T-cell (primary cell): ENCODE results near the gene MCF2L. TPM values are rescaled to one million over a fixed set of nuclear protein-coding genes. Genes with fewer than 3 reads are reported as not detected.
A peak's percentile ranks its signal among the peaks of the same experiment; 100 is the strongest.

Source experiments
- ATAC-seq, 4 experiments: fragments of 200-7000 bp in 3 of 4; fragments of 150-1000 bp in 1 of 4; cut with Tn5 transposase; replicated peaks in 1 of 4; 1 replicate in 3 of 4; 2 replicates in 1 of 4; pipeline ENCODE4 v1.10.0; 2021; ENCODE audit warnings: moderate library complexity in 3 of 4, mild to moderate bottlenecking in 2 of 4, moderate number of reproducible peaks in 1 of 4
- CTCF ChIA-PET, 2 donors: fragments of 300-600 bp; sonication (Branson Sonifier 250); formaldehyde crosslinking; loops; one replicate each; lab custom pipeline; 2022; ENCODE audit warnings: antibody characterized with exemption in 2 of 2; lab: Charles Lee
- POLR2A ChIA-PET, 2 donors: fragments of 300-600 bp; sonication (Branson Sonifier 250); formaldehyde crosslinking; loops; one replicate each; lab custom pipeline; 2022; ENCODE audit warnings: antibody characterized with exemption in 2 of 2; lab: Charles Lee
- DNase-seq, 35 experiments: peaks; one replicate each; pipeline versions ENCODE4 v3.0.0 to v3.0.0-alpha.2; 2013 to 2023
- H3K27ac ChIP-seq: one replicate; pipeline ENCODE4 v1.5.1; 2013; ENCODE audit warnings: low read length
- H3K27me3 ChIP-seq, 2 experiments: replicated peaks in 1 of 2; 1 replicate in 1 of 2; 2 replicates in 1 of 2; pipeline versions ENCODE4 v1.6.1 to v1.7.0; 2013; ENCODE audit warnings: low read length in 1 of 2, mixed read lengths in 1 of 2; ENCODE audit not compliant: control insufficient read depth in 2 of 2, insufficient read depth in 2 of 2; ENCODE audit errors: extremely low read depth in 1 of 2
- H3K36me3 ChIP-seq, 2 donors: 1 replicate in 1 of 2; 2 replicates in 1 of 2; pipeline versions ENCODE4 v1.6.1 to v1.7.0; 2013; ENCODE audit warnings: low read length in 1 of 2; ENCODE audit not compliant: control insufficient read depth in 2 of 2, insufficient read depth in 1 of 2; ENCODE audit errors: extremely low read depth in 1 of 2
- H3K4me1 ChIP-seq, 2 experiments: 1 replicate in 1 of 2; 2 replicates in 1 of 2; pipeline versions ENCODE4 v1.6.1 to v1.7.0; 2013; ENCODE audit warnings: low read length in 2 of 2, mixed read lengths in 1 of 2; ENCODE audit not compliant: insufficient read depth in 2 of 2, control insufficient read depth in 1 of 2; ENCODE audit errors: extremely low read depth in 1 of 2
- H3K4me3 ChIP-seq, 2 donors: 1 replicate in 1 of 2; 2 replicates in 1 of 2; pipeline versions ENCODE4 v1.5.1 to v1.7.0; 2013; ENCODE audit warnings: mild to moderate bottlenecking in 2 of 2, low read length in 1 of 2, moderate library complexity in 1 of 2; ENCODE audit not compliant: control insufficient read depth in 1 of 2; ENCODE audit errors: extremely low read depth in 1 of 2
- H3K9me3 ChIP-seq: 2 replicates; pipeline ENCODE4 v1.7.0; 2013
- H3K27ac Mint-ChIP-seq, 2 donors: one replicate each; pipeline ENCODE4 v1.8.0; 2020 to 2021; ENCODE audit warnings: mild to moderate bottlenecking in 2 of 2, mixed read lengths in 2 of 2
- H3K27me3 Mint-ChIP-seq, 2 donors: one replicate each; pipeline ENCODE4 v1.8.0; 2021 to 2022; ENCODE audit warnings: mixed read lengths in 2 of 2
- H3K36me3 Mint-ChIP-seq: one replicate; pipeline ENCODE4 v1.8.0; 2021; ENCODE audit warnings: mixed read lengths
- H3K4me1 Mint-ChIP-seq, 3 donors: one replicate each; pipeline ENCODE4 v1.8.0; 2020 to 2022; ENCODE audit warnings: mixed read lengths in 3 of 3, mild to moderate bottlenecking in 1 of 3
- H3K4me3 Mint-ChIP-seq, 3 donors: one replicate each; pipeline ENCODE4 v1.8.0; 2020 to 2022; ENCODE audit warnings: mild to moderate bottlenecking in 3 of 3, mixed read lengths in 3 of 3, moderate library complexity in 3 of 3
- H3K9me3 Mint-ChIP-seq, 3 donors: one replicate each; pipeline ENCODE4 v1.8.0; 2020 to 2022; ENCODE audit warnings: mixed read lengths in 3 of 3
- WGBS: methylation state at CpG from one replicate; pipeline ENCODE4 v1.1.5; 2013; ENCODE audit warnings: missing lambda C conversion rate; ENCODE audit not compliant: insufficient coverage; 5-methylcytosine and 5-hydroxymethylcytosine counted together
- total RNA-seq, 35 experiments: library from RNA in 6 of 35; stranded (reverse) in 6 of 35; fragments of 120-200 nt in 1 of 35; gene quantifications; one replicate each; pipeline versions ENCODE4 v1.2.1 to v1.2.4 and lab custom pipeline; 2013 to 2026

MCF2L gene
- total RNA-seq, 5 donors from 2014 or later (not counting 1 experiment from before 2014, with no cell fraction given) = 18.2 to 30.0 (median 24.7) TPM

DNA sequence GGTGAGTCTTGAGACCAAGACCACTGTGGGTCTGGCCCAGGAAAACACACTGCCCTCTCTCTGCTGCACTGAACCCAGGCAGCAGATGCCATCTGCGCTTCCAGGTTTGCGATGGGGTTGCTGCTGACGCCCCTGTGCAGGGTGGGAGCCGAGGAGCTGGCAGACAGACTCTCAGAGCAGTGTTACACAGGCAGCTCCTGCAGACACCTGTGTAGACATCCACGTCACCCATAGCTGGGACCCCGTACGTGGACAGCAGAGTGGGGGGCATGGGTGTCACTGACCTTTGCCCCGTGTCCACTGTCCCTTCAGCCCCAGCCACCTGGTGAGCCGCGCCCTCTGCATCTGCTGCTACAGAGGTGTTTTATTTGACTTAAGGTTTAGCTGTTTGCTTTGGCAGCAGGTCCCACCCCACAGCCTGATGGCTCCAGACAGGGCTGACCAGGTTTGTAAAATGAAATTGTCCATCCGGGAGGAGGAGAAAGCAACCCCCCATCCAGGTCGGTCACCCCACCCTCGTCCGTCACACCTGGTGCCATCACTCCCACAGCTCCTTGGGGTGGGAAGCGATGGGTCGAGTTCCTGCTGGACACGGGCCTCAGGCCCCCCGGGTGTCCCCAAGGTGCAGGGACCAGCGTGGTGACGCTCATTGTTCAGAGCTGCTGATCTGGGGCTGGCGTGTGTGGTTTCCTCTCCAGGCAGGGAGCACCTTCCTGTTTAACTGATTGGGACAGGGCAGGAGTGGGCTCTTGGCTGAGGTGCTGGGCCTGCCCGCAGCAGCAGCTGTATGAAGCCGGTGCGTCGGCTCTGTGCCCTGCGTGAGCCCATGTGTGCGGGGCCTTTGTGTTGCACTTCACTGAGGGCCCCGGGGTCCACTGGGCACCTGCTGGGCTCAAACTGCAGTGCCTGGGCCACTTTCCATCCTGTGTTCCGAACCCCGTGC is 28.4 kb downstream of the MCF2L start:
- peaks cover 0 to 9% of the 10 kb centered on the region in 2 experiments for H3K4me1 ChIP-seq
- no peak overlapping the region for H3K27ac ChIP-seq
- CTCF ChIA-PET = no interaction called here
- WGBS = 71% methylated on average over 22 of the region's 30 CpGs
- Mint-ChIP-seq H3K27ac (no peak overlapping the region), H3K4me1 (peaks cover 12 to 16% (median 12%) of the 10 kb centered on the region in 3 donors), H3K36me3 (peaks cover 2% of the 10 kb centered on the region), H3K9me3 (no peaks in the 10 kb centered on the region), H3K27me3 (peaks cover 0 to 2% of the 10 kb centered on the region in 2 donors), H3K4me3 (no peak overlapping the region)
- H3K27me3 ChIP-seq = peaks cover 0 to 23% of the 10 kb centered on the region in 2 experiments
- H3K4me3 ChIP-seq = no peak overlapping the region
- POLR2A ChIA-PET = no interaction called here
- ATAC-seq = no peak
- H3K9me3 ChIP-seq = no peaks in the 10 kb centered on the region
- DNase-seq = no peak
- H3K36me3 ChIP-seq = no peaks in the 10 kb centered on the region

DNA sequence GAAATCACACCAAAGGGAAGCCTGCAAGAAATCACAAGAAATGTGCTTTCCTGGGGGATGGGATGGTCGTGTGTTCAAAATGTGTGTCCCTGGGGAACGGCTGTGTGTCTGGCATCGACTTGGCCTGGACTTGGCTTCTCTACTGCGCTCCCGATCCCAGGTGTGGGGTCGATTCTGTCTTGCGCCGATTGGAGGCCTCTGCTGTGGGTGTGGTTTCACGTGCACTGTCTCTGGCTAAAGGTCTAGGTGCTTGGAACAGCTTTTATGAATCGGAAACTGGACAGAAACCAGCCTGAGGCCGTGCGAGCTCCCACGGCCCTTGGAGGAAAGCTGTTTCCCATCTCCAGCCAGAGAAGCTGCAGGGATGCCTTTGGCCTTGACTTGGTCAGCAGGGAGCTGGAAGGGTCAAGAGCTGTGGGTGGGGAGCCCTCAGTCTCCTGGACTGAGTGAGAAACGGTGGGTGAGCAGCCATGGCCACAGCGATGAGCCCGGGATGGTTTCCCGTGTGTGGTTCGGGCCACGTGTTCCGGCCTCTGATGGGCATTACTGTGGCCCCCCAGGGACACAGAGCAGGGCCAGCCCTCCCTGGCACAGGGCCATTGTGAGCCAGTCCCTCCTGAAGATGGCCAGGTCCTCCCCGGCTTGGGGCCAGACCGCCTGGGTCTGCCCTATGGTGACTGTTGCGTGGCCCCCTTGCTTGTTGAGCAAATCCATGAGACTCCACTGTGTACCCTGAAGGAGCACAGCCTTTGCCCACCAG is 29.7 kb downstream of the MCF2L start:
- H3K27ac ChIP-seq = no peak overlapping the region
- H3K36me3 Mint-ChIP-seq = peaks cover 2% of the 10 kb centered on the region

GRCh38 chr13:112999414-113000177 is 30.6 kb downstream of the MCF2L start:
- no peak for DNase-seq

More for the DNA sequence above, 29.7 kb downstream of the MCF2L start:
- peaks cover 0 to 28% of the 10 kb centered on the region in 2 experiments for H3K27me3 ChIP-seq
- DNase-seq (no peak), ATAC-seq (no peak)
- peaks cover 0 to 2% of the 10 kb centered on the region in 2 donors for H3K27me3 Mint-ChIP-seq
- peaks cover 11 to 18% (median 18%) of the 10 kb centered on the region in 3 donors for H3K4me1 Mint-ChIP-seq
- H3K36me3 ChIP-seq = no peaks in the 10 kb centered on the region
- no peaks in the 10 kb centered on the region for H3K9me3 ChIP-seq
- H3K9me3 Mint-ChIP-seq = no peaks in the 10 kb centered on the region
- 86% methylated on average over 23 of the region's 23 CpGs for WGBS
- H3K27ac Mint-ChIP-seq = no peak overlapping the region
- H3K4me3 Mint-ChIP-seq = no peak overlapping the region
- POLR2A ChIA-PET = no interaction called here
- H3K4me3 ChIP-seq = no peak overlapping the region
- CTCF ChIA-PET = no interaction called here
- H3K4me1 ChIP-seq = peaks cover 0 to 9% of the 10 kb centered on the region in 2 experiments

DNA sequence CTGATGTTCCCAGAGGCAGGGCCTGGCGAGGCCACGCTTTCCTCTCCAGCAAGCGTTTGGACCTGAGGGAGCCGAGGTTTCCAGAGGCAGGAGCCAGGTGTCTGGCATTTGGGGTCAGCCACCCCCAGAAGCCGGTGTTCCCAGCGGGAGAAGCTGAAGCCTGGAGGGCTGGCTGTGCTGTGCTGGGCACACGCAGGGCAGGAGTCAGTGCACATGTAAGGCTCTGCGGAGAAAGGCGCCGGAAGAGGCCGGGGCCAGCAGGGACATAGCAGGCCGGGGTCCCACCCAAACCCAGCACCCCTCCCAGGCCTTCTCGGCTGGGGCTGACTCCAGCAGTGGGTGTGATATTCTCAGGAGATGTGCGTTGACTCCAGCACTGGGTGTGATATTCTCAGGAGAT is 31.6 kb downstream of the MCF2L start:
- no peaks in the 10 kb centered on the region for H3K9me3 ChIP-seq
- H3K9me3 Mint-ChIP-seq = no peaks in the 10 kb centered on the region
- H3K36me3 Mint-ChIP-seq = peaks cover 9% of the 10 kb centered on the region
- H3K4me3 Mint-ChIP-seq = peak overlapping the region in 1 of 3 donors; percentile 39
- peaks cover 19 to 22% (median 20%) of the 10 kb centered on the region in 3 donors for H3K4me1 Mint-ChIP-seq
- H3K27me3 Mint-ChIP-seq = peaks cover 0 to 2% of the 10 kb centered on the region in 2 donors
- ChIA-PET CTCF (no interaction called here), POLR2A (no interaction called here)
- H3K4me3 ChIP-seq = no peak overlapping the region
- DNase-seq (no peak), ATAC-seq (no peak)
- H3K27ac Mint-ChIP-seq = no peak overlapping the region
- H3K27ac ChIP-seq = no peak overlapping the region
- WGBS = 78% methylated on average over 9 of the region's 14 CpGs
- H3K27me3 ChIP-seq = peaks cover 0 to 28% of the 10 kb centered on the region in 2 experiments
- no peaks in the 10 kb centered on the region for H3K36me3 ChIP-seq
- H3K4me1 ChIP-seq = peaks cover 0 to 11% of the 10 kb centered on the region in 2 experiments

More at GRCh38 chr13:112999414-113000177, 30.6 kb downstream of the MCF2L start:
- Histone ChIP-seq H3K4me1 (peaks cover 0 to 9% of the 10 kb centered on the region in 2 experiments), H3K27me3 (peaks cover 0 to 28% of the 10 kb centered on the region in 2 experiments), H3K4me3 (no peak overlapping the region), H3K27ac (no peak overlapping the region), H3K36me3 (no peaks in the 10 kb centered on the region), H3K9me3 (no peaks in the 10 kb centered on the region)
- H3K36me3 Mint-ChIP-seq = peaks cover 9% of the 10 kb centered on the region
- H3K4me1 Mint-ChIP-seq = peaks cover 10 to 18% (median 18%) of the 10 kb centered on the region in 3 donors
- POLR2A ChIA-PET = no interaction called here
- H3K4me3 Mint-ChIP-seq = peak overlapping the region in 1 of 3 donors; percentile 39
- WGBS = 89% methylated on average over 27 of the region's 32 CpGs
- CTCF ChIA-PET = no interaction called here
- no peak overlapping the region for H3K27ac Mint-ChIP-seq
- H3K27me3 Mint-ChIP-seq = peaks cover 0 to 2% of the 10 kb centered on the region in 2 donors
- no peak for ATAC-seq
- no peaks in the 10 kb centered on the region for H3K9me3 Mint-ChIP-seq

- Mint-ChIP-seq H3K4me3 (peak overlapping the region in 2 of 3 donors; percentile 28 to 64), H3K9me3 (no peaks in the 10 kb centered on the region), H3K36me3 (peaks cover 9% of the 10 kb centered on the region), H3K4me1 (peaks cover 21 to 26% (median 22%) of the 10 kb centered on the region in 3 donors), H3K27me3 (peaks cover 0 to 2% of the 10 kb centered on the region in 2 donors), H3K27ac (no peak overlapping the region)
- no peaks in the 10 kb centered on the region for H3K36me3 ChIP-seq
- ATAC-seq (peak in 2 of 4 experiments; percentile 39 to 45), DNase-seq (peak in 2 of 35 experiments; percentile 7 to 11)
- 43% methylated on average over 49 of the region's 51 CpGs for WGBS
- CTCF ChIA-PET = no interaction called here
- POLR2A ChIA-PET = no interaction called here
- H3K9me3 ChIP-seq = no peaks in the 10 kb centered on the region
- no peak overlapping the region for H3K27ac ChIP-seq
- H3K4me3 ChIP-seq = no peak overlapping the region
- H3K27me3 ChIP-seq = peaks cover 0 to 28% of the 10 kb centered on the region in 2 experiments
- H3K4me1 ChIP-seq = peaks cover 0 to 20% of the 10 kb centered on the region in 2 experiments
These were observed 32.5 kb downstream of the MCF2L start for GRCh38 chr13:113001241-113002140.
